Lower lobe of right lung (tissue), 2 donors: ENCODE data around the gene PRR15L. TPM values are rescaled to one million over a fixed set of nuclear protein-coding genes. Genes with fewer than 3 reads are reported as not detected.
"Not testable (repeated sequence)": the region's sequence is repeated elsewhere in the genome, so short reads cannot be mapped to it uniquely, and the experiment has no call there.

Experiments used
- ATAC-seq, 2 donors: fragments of 200-7000 bp; cut with Tn5 transposase; one replicate each; pipeline ENCODE4 v1.9.1; 2020 to 2022; ENCODE audit warnings: mild to moderate bottlenecking in 2 of 2, moderate library complexity in 2 of 2
- DNase-seq: peaks from one replicate; pipeline ENCODE4 v3.0.0-alpha.2; 2020
- H3K27ac ChIP-seq: fragments of 200-600 bp; one replicate; pipeline ENCODE4 v1.8.0; 2022
- H3K27me3 ChIP-seq: fragments of 200-600 bp; one replicate; pipeline ENCODE4 v1.8.0; 2022; ENCODE audit warnings: low read depth
- H3K36me3 ChIP-seq: fragments of 200-600 bp; one replicate; pipeline ENCODE4 v1.8.0; 2022; ENCODE audit warnings: mild to moderate bottlenecking
- H3K4me1 ChIP-seq: fragments of 200-600 bp; one replicate; pipeline ENCODE4 v1.8.0; 2022
- H3K4me3 ChIP-seq: fragments of 200-600 bp; one replicate; pipeline ENCODE4 v1.8.0; 2022; ENCODE audit warnings: mild to moderate bottlenecking
- H3K9me3 ChIP-seq: fragments of 200-600 bp; one replicate; pipeline ENCODE4 v1.8.0; 2022
- intact Hi-C: fragments of 100-400 bp; cut with DNase I; formaldehyde crosslinking; loops from one replicate; pipeline ENCODE4 v1.11.0; 2022
- total RNA-seq: library from RNA; stranded (reverse); fragmentation: NEBNext Ultra II Directional; extraction: Animal tissue kit (Norgen Biotek cat#: 25700); gene quantifications from one replicate; pipeline ENCODE4 v1.2.1, GENCODE V29; 2021
- TF ChIP-seq, protein P1 (sequence below): fragments of 200-600 bp; IDR thresholded peaks from one replicate; pipeline ENCODE4 v1.8.0; 2022; ENCODE audit warnings: antibody characterized with exemption, mild to moderate bottlenecking
- donor health status: DM: no; HTN: yes; CAD: no; lungs with severe emphysema.

The PRR15L gene
- total RNA-seq, 1 donor from 2014 or later, result 48.1 TPM

DNA sequence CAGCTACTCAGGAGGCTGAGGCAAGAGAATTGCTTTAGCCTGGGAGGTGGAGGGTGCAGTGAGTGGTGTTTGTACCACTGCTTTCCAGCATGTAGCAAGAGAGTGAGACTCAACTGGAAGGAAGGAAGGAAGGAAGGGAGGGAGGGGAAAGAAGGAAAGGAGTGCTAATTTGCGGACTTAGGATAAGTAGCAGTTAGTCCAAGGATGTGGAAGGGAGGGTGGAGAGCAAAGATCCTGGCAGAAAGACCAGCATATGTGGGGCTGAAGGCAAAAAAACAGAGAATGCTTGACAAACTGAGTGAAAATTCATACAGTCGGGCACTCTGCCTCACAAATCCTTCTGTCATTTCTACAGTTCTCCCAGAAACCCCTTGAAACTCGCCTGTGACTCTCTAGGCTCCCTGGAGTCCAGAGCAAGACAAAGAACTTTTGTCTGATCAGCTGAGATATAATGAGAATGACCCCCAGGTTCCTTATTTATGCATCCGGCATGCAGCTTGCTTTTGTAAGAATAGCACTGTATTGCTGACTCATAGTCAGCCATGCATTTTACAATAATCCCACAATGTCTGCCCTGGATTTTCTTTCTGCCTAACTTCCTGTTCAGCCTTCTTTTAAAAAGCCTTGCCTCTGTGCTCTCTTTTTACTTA, 44.7 kb upstream of the PRR15L start:
- Histone ChIP-seq H3K36me3 (no peaks in the 10 kb centered on the region), H3K27ac (peak overlapping the region; percentile 59), H3K4me1 (peaks cover 30% of the 10 kb centered on the region), H3K27me3 (peaks cover 11% of the 10 kb centered on the region), H3K9me3 (no peaks in the 10 kb centered on the region), H3K4me3 (no peak overlapping the region)
- no peak for DNase-seq
- peak; percentile 59 to 76 for ATAC-seq
- TF ChIP-seq, protein P1, sequence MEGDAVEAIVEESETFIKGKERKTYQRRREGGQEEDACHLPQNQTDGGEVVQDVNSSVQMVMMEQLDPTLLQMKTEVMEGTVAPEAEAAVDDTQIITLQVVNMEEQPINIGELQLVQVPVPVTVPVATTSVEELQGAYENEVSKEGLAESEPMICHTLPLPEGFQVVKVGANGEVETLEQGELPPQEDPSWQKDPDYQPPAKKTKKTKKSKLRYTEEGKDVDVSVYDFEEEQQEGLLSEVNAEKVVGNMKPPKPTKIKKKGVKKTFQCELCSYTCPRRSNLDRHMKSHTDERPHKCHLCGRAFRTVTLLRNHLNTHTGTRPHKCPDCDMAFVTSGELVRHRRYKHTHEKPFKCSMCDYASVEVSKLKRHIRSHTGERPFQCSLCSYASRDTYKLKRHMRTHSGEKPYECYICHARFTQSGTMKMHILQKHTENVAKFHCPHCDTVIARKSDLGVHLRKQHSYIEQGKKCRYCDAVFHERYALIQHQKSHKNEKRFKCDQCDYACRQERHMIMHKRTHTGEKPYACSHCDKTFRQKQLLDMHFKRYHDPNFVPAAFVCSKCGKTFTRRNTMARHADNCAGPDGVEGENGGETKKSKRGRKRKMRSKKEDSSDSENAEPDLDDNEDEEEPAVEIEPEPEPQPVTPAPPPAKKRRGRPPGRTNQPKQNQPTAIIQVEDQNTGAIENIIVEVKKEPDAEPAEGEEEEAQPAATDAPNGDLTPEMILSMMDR, result no peak
- intact Hi-C loops, result no loop called here

- Histone ChIP-seq H3K4me1 (peaks cover 23% of the 10 kb centered on the region), H3K27ac (peak overlapping the region; percentile 59)
- intact Hi-C loops, H3K4me3 ChIP-seq, H3K27me3 ChIP-seq, H3K9me3 ChIP-seq, ATAC-seq, H3K36me3 ChIP-seq: not testable (repeated sequence)
- peak; percentile 9 for DNase-seq
Measured at GRCh38 chr17:48001657-48002056, 44.0 kb upstream of the PRR15L start.

- H3K4me3 ChIP-seq, result no peak overlapping the region
- H3K27ac ChIP-seq, result no peak overlapping the region
- peaks cover 23% of the 10 kb centered on the region for H3K4me1 ChIP-seq
- H3K36me3 ChIP-seq, result no peaks in the 10 kb centered on the region
- peak; percentile 42 to 56 for ATAC-seq
- TF ChIP-seq, protein P1, result no peak
- peak; percentile 20 for DNase-seq
- peaks cover 8% of the 10 kb centered on the region for H3K27me3 ChIP-seq
- intact Hi-C loops, result no loop called here
- no peaks in the 10 kb centered on the region for H3K9me3 ChIP-seq
Measured at GRCh38 chr17:48001197-48001596, 43.5 kb upstream of the PRR15L start.

DNA sequence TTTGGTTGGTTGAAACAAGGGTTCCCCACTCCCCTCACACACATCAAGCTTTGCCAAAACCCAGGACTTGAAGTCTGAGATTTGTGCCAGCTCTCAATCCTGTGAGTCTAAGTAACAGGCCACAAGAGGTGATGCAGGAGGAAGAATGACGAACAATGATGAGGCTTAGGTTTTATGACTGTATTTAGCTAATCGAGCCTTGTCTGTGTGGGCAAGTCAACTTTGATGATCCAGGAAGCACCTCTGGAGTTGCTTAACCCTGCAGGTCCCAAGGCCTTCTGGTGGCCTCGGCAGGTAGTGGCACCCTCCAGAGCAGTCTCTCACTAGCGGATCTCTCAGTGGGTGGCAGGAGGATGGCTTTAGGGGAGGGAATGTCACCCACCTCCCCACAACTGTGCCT, 41.9 kb upstream of the PRR15L start:
- peaks cover 23% of the 10 kb centered on the region for H3K4me1 ChIP-seq
- H3K4me3 ChIP-seq, result no peak overlapping the region
- intact Hi-C loops, result no loop called here
- H3K9me3 ChIP-seq, result no peaks in the 10 kb centered on the region
- peak; percentile 32 for DNase-seq
- TF ChIP-seq, protein P1, result no peak
- no peaks in the 10 kb centered on the region for H3K36me3 ChIP-seq
- no peak for ATAC-seq
- H3K27ac ChIP-seq, result no peak overlapping the region
- no peaks in the 10 kb centered on the region for H3K27me3 ChIP-seq

DNA sequence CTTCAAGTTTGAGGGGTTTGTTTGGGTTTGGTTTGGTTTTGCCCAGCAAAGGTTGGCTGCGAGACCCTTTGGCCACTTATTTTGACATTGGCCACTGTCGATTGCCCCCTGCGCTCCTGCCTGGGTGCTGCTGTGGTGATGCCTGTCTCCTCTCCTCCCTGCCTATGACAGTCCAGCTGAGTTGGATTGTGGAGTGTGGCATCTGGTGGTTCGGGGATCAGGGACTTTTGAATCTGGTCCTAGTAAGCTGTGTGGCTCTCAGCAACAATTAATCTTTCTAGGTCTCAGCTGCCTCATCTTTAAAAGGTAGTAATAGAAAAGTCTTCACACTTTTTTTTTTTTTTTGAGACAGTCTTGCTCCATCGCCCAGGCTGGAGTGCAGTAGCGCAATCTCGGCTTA, 40.4 kb upstream of the PRR15L start:
- peak; percentile 20 for DNase-seq
- Histone ChIP-seq H3K27me3 (no peaks in the 10 kb centered on the region), H3K36me3 (no peaks in the 10 kb centered on the region), H3K9me3 (no peaks in the 10 kb centered on the region), H3K27ac (no peak overlapping the region), H3K4me3 (no peak overlapping the region), H3K4me1 (peaks cover 23% of the 10 kb centered on the region)
- intact Hi-C loops, result no loop called here
- TF ChIP-seq, protein P1, result no peak
- no peak for ATAC-seq

DNA sequence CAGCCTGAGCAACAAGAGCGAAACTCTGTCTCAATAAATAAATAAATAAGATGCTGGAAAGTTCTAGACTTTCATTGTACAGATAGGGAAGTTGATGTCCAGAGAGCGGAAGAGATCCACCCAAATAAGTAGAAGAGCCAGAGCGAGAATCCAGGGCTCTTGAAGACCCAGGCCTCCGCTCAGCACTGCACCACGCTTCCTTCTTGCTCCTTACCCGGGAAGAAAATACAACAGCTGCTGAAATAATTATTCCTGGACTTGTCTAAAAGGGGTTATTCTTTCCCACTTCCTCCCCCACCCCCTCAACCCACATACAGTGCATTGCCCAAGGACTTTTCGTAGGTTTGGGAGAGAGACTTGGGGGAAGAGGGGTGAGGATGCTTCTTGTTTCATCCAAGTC, 39.9 kb upstream of the PRR15L start:
- H3K4me3 ChIP-seq, result no peak overlapping the region
- TF ChIP-seq, protein P1, result no peak
- H3K9me3 ChIP-seq, result no peaks in the 10 kb centered on the region

More for the DNA sequence above, 39.9 kb upstream of the PRR15L start:
- intact Hi-C loops, result no loop called here
- no peaks in the 10 kb centered on the region for H3K27me3 ChIP-seq
- H3K4me1 ChIP-seq, result peaks cover 21% of the 10 kb centered on the region
- DNase-seq (peak; percentile 46), ATAC-seq (peak in 1 of 2 donors; percentile 46)
- H3K36me3 ChIP-seq, result no peaks in the 10 kb centered on the region
- H3K27ac ChIP-seq, result no peak overlapping the region
